IMR-90 (cell line): ENCODE measurements around the gene NALF2. TPM values are rescaled to one million over a fixed set of nuclear protein-coding genes. Genes with fewer than 3 reads are reported as not detected.

Source experiments
- ATAC-seq: fragments of 200-7000 bp; cut with Tn5 transposase; 2 replicates; pipeline ENCODE4 v1.9.1; 2020; ENCODE audit warnings: low read depth, mild to moderate bottlenecking, moderate library complexity
- BruUV-seq: library from RNA; stranded (reverse); fragments of 400-500 nt; replicated peaks from 2 replicates; lab custom pipeline; 2021; lab: Mats Ljungman, UMichigan
- CTCF ChIA-PET: fragments of 300-600 bp; formaldehyde crosslinking; extraction: SDS; loops from one replicate; lab custom pipeline; 2021; ENCODE audit warnings: antibody characterized with exemption; lab: Yijun Ruan, JAX
- POLR2A ChIA-PET: fragments of 300-600 bp; sonication (Branson Sonifier 250); formaldehyde crosslinking; loops from one replicate; lab custom pipeline; 2022; ENCODE audit warnings: antibody characterized with exemption; ENCODE audit not compliant: unreplicated experiment; lab: Charles Lee
- DNase-seq: peaks from one replicate; pipeline ENCODE4 v3.0.0; 2013
- H2AFZ ChIP-seq: replicated peaks from 2 replicates; pipeline ENCODE3; 2013; ENCODE audit warnings: low read length, mild to moderate bottlenecking; ENCODE audit not compliant: poor library complexity
- H2AK5ac ChIP-seq: 2 replicates; pipeline ENCODE4 v1.6.1; 2013; ENCODE audit warnings: low read depth, low read length, inconsistent platforms
- H2AK9ac ChIP-seq: replicated peaks from 2 replicates; pipeline ENCODE3; 2013; ENCODE audit warnings: mild to moderate bottlenecking, low read depth, low read length, moderate library complexity; ENCODE audit not compliant: poor library complexity
- H2BK120ac ChIP-seq: 2 replicates; pipeline ENCODE4 v1.6.1; 2013; ENCODE audit warnings: low read depth, low read length, inconsistent platforms
- H2BK15ac ChIP-seq: 3 replicates; pipeline ENCODE4 v1.6.1; 2013; ENCODE audit warnings: low read depth, low read length, inconsistent platforms
- H2BK20ac ChIP-seq: 2 replicates; pipeline ENCODE4 v1.6.1; 2013; ENCODE audit warnings: low read depth, mild to moderate bottlenecking, inconsistent platforms, low read length, moderate library complexity
- H2BK5ac ChIP-seq: 2 replicates; pipeline ENCODE4 v1.6.1; 2013; ENCODE audit warnings: mild to moderate bottlenecking, low read depth, low read length, inconsistent platforms; ENCODE audit not compliant: poor library complexity, severe bottlenecking
- H3K14ac ChIP-seq: replicated peaks from 2 replicates; pipeline ENCODE4 v1.6.1; 2013; ENCODE audit warnings: low read depth, low read length, inconsistent platforms
- H3K18ac ChIP-seq: 2 replicates; pipeline ENCODE4 v1.6.1; 2013; ENCODE audit warnings: low read depth, low read length, control low read depth
- H3K23ac ChIP-seq: 2 replicates; pipeline ENCODE4 v1.6.1; 2013; ENCODE audit warnings: low read depth, low read length, inconsistent platforms
- H3K27ac ChIP-seq: 2 replicates; pipeline ENCODE4 v1.5.1; 2013; ENCODE audit warnings: mild to moderate bottlenecking, control low read depth, low read length; ENCODE audit not compliant: insufficient read depth
- H3K27me3 ChIP-seq: 2 replicates; pipeline ENCODE4 v1.6.1; 2013; ENCODE audit warnings: low read length; ENCODE audit not compliant: control insufficient read depth, insufficient read depth
- H3K36me3 ChIP-seq: 2 replicates; pipeline ENCODE4 v1.6.1; 2013; ENCODE audit warnings: low read length, mixed read lengths; ENCODE audit not compliant: control insufficient read depth, insufficient read depth
- H3K4ac ChIP-seq: 2 replicates; pipeline ENCODE4 v1.6.1; 2013; ENCODE audit warnings: low read depth, low read length, inconsistent platforms
- H3K4me1 ChIP-seq: 2 replicates; pipeline ENCODE4 v1.6.1; 2013; ENCODE audit warnings: low read length, mixed read lengths; ENCODE audit not compliant: control insufficient read depth, insufficient read depth
- H3K4me2 ChIP-seq: 2 replicates; pipeline ENCODE4 v1.6.1; 2013; ENCODE audit warnings: low read depth, mild to moderate bottlenecking, control low read depth, low read length, moderate library complexity
- H3K4me3 ChIP-seq: 2 replicates; pipeline ENCODE4 v1.5.1; 2013; ENCODE audit warnings: low read depth, mild to moderate bottlenecking, control low read depth, low read length, moderate library complexity; ENCODE audit not compliant: insufficient read depth
- H3K56ac ChIP-seq: 2 replicates; pipeline ENCODE4 v1.6.1; 2013; ENCODE audit warnings: low read length, inconsistent platforms; ENCODE audit not compliant: insufficient read depth; ENCODE audit errors: extremely low read depth
- H3K79me1 ChIP-seq, 2 experiments: 2 replicates each; pipeline ENCODE4 v1.6.1; 2013; ENCODE audit warnings: low read length in 2 of 2, inconsistent platforms in 1 of 2, low read depth in 1 of 2
- H3K9ac ChIP-seq: 2 replicates; pipeline ENCODE4 v1.6.1; 2013; ENCODE audit warnings: low read depth, low read length, control low read depth
- H3K9me1 ChIP-seq: 2 replicates; pipeline ENCODE4 v1.6.1; 2013; ENCODE audit warnings: low read length, inconsistent platforms; ENCODE audit not compliant: insufficient read depth
- H3K9me3 ChIP-seq: 2 replicates; pipeline ENCODE4 v1.6.1; 2013; ENCODE audit warnings: low read length; ENCODE audit not compliant: control insufficient read depth, insufficient read depth
- H4K20me1 ChIP-seq: 2 replicates; pipeline ENCODE4 v1.6.1; 2013; ENCODE audit warnings: low read length, inconsistent platforms; ENCODE audit not compliant: insufficient read depth
- H4K5ac ChIP-seq: 2 replicates; pipeline ENCODE4 v1.6.1; 2013; ENCODE audit warnings: mild to moderate bottlenecking, low read depth, low read length, control low read depth
- H4K8ac ChIP-seq, 2 experiments: 2 replicates each; pipeline ENCODE4 v1.6.1; 2013; ENCODE audit warnings: low read depth in 2 of 2, low read length in 2 of 2, control low read depth in 1 of 2, inconsistent platforms in 1 of 2
- H4K91ac ChIP-seq: 2 replicates; pipeline ENCODE4 v1.6.1; 2013; ENCODE audit warnings: low read depth, low read length, inconsistent platforms; ENCODE audit not compliant: insufficient read depth
- BHLHE40 ChIP-seq: fragments of 150-350 bp; IDR thresholded peaks from 2 replicates; pipeline ENCODE4 v1.6.1; 2016; ENCODE audit warnings: mild to moderate bottlenecking, low read depth, low read length
- CEBPB ChIP-seq: IDR thresholded peaks from 2 replicates; pipeline ENCODE4 v1.6.1; 2012; ENCODE audit warnings: low read depth, low read length, improper control_type of control experiment
- CHD1 ChIP-seq: IDR thresholded peaks from 2 replicates; pipeline ENCODE4 v1.6.1; 2012; ENCODE audit warnings: low read depth, low read length, improper control_type of control experiment
- CTCF ChIP-seq: conservative IDR thresholded peaks from 2 replicates; pipeline ENCODE4 v1.5.1; 2012; ENCODE audit warnings: mild to moderate bottlenecking, low read depth, low read length, improper control_type of control experiment
- ELK1 ChIP-seq: fragments of 150-350 bp; IDR thresholded peaks from 2 replicates; pipeline ENCODE4 v1.6.1; 2016; ENCODE audit warnings: low read depth, mild to moderate bottlenecking, low read length, moderate library complexity, borderline replicate concordance
- FOS ChIP-seq: fragments of 150-350 bp; IDR thresholded peaks from 2 replicates; pipeline ENCODE4 v1.6.1; 2016; ENCODE audit warnings: low read depth, low read length
- MAFK ChIP-seq: IDR thresholded peaks from 2 replicates; pipeline ENCODE4 v1.6.1; 2012; ENCODE audit warnings: low read depth, low read length, improper control_type of control experiment
- MAZ ChIP-seq: IDR thresholded peaks from 2 replicates; pipeline ENCODE4 v1.6.1; 2012; ENCODE audit warnings: low read depth, mild to moderate bottlenecking, low read length, improper control_type of control experiment, moderate library complexity, borderline replicate concordance
- MXI1 ChIP-seq: IDR thresholded peaks from 2 replicates; pipeline ENCODE4 v1.6.1; 2012; ENCODE audit warnings: low read depth, mild to moderate bottlenecking, low read length, moderate library complexity, borderline replicate concordance
- NFE2L2 ChIP-seq: fragments of 150-350 bp; IDR thresholded peaks from 2 replicates; pipeline ENCODE4 v1.6.1; 2016; ENCODE audit warnings: low read depth, mild to moderate bottlenecking, low read length
- POLR2A ChIP-seq: IDR thresholded peaks from 2 replicates; pipeline ENCODE4 v1.6.1; 2012; ENCODE audit warnings: mild to moderate bottlenecking, low read depth, low read length
- RAD21 ChIP-seq: IDR thresholded peaks from 2 replicates; pipeline ENCODE4 v1.6.1; 2012; ENCODE audit warnings: low read length, improper control_type of control experiment
- RCOR1 ChIP-seq: IDR thresholded peaks from 2 replicates; pipeline ENCODE4 v1.6.1; 2012; ENCODE audit warnings: mild to moderate bottlenecking, low read length, improper control_type of control experiment; ENCODE audit not compliant: insufficient replicate concordance
- RFX5 ChIP-seq: IDR thresholded peaks from 2 replicates; pipeline ENCODE4 v1.8.0; 2012; ENCODE audit warnings: low read depth, mild to moderate bottlenecking, low read length, moderate library complexity
- SMC3 ChIP-seq: fragments of 150-350 bp; IDR thresholded peaks from 2 replicates; pipeline ENCODE4 v1.6.1; 2016; ENCODE audit warnings: low read depth, mild to moderate bottlenecking, antibody characterized with exemption, low read length, moderate library complexity
- USF2 ChIP-seq: fragments of 150-350 bp; IDR thresholded peaks from 2 replicates; pipeline ENCODE4 v1.6.1; 2017; ENCODE audit warnings: mild to moderate bottlenecking, antibody characterized with exemption, low read length, low read depth
- dilution Hi-C: fragments of 300-500 bp; cut with HindIII; formaldehyde crosslinking; loops from one replicate; pipeline ENCODE4 v1.14.3; 2018; ENCODE audit warnings: low sequenced_read_pairs; ENCODE audit not compliant: unreplicated experiment
- in situ Hi-C: fragments of 300-500 bp; cut with MboI; formaldehyde crosslinking; loops from 3 replicates; pipeline ENCODE4 v1.14.3; 2019; ENCODE audit warnings: low sequenced_read_pairs, inconsistent platforms, mixed read lengths
- intact Hi-C: fragments of 100-400 bp; cut with micrococcal nuclease; formaldehyde crosslinking; loops from 2 replicates; pipeline ENCODE4 v1.10.0; 2022
- polyA plus RNA-seq, 3 experiments: library from polyadenylated mRNA; depleted of rRNA; stranded (reverse); fragments of >200 nt; gene quantifications; 2 replicates each; pipeline ENCODE4 v1.2.3, GENCODE V29; 2012; ENCODE audit warnings: low replicate concordance in 1 of 3
- total RNA-seq: library from RNA; depleted of rRNA; stranded (reverse); fragments of >200 nt; gene quantifications from 2 replicates; pipeline ENCODE4 v1.2.3, GENCODE V29; 2012

Gene NALF2
- total and polyA plus RNA-seq, 2 of the 4 experiments (the other 2 are of a cell fraction), result not detected

GRCh38 chrX:69489625-69490024 lies 14.5 kb upstream of the NALF2 start:
- H2BK20ac ChIP-seq, result no peak overlapping the region
- H3K4me3 ChIP-seq, result no peak overlapping the region
- H4K91ac ChIP-seq, result no peak overlapping the region
- no peaks in the 10 kb centered on the region for H3K9me3 ChIP-seq
- dilution Hi-C loops (no loop called here), in situ Hi-C loops (loop anchor here (25.0 kb wide), 1 partner anchor 102 kb away; no protein-coding TSS in a partner anchor), intact Hi-C loops (no loop called here)
- no peak for DNase-seq
- peaks cover 11% of the 10 kb centered on the region for H3K27me3 ChIP-seq
- H3K36me3 ChIP-seq, result no peaks in the 10 kb centered on the region
- H2BK120ac ChIP-seq, result no peak overlapping the region
- BruUV-seq, result no TSS peak
- H2AK9ac ChIP-seq, result no peak overlapping the region
- ChIA-PET POLR2A (no interaction called here), CTCF (no interaction called here)
- H3K23ac ChIP-seq, result no peak overlapping the region
- no peak overlapping the region for H3K4ac ChIP-seq
- ATAC-seq, result no peak
- no peak overlapping the region for H4K5ac ChIP-seq
- H3K56ac ChIP-seq, result no peak overlapping the region
- H3K9me1 ChIP-seq, result no peaks in the 10 kb centered on the region
- H2AFZ ChIP-seq, result no peak overlapping the region
- TF ChIP-seq BHLHE40, result no peak
- TF ChIP-seq NFE2L2, result no peak
- TF ChIP-seq ELK1, result no peak
- no peak for TF ChIP-seq RCOR1
- TF ChIP-seq CTCF, result no peak
- no peak for TF ChIP-seq MAZ
- TF ChIP-seq RFX5, result no peak
- TF ChIP-seq SMC3, result no peak
- no peak for TF ChIP-seq FOS
- TF ChIP-seq MXI1, result no peak
- no peak for TF ChIP-seq RAD21
- TF ChIP-seq USF2, result no peak
- TF ChIP-seq CEBPB, result no peak
- TF ChIP-seq MAFK, result no peak
- TF ChIP-seq CHD1, result no peak
- no peak for TF ChIP-seq POLR2A
- H3K79me1 ChIP-seq, result no peaks in the 10 kb centered on the region
- H3K27ac ChIP-seq, result no peak overlapping the region
- H4K8ac ChIP-seq, result no peak overlapping the region
- H3K9ac ChIP-seq, result no peak overlapping the region
- H3K14ac ChIP-seq, result no peak overlapping the region
- H3K4me2 ChIP-seq, result no peak overlapping the region
- no peak overlapping the region for H3K18ac ChIP-seq
- H2BK5ac ChIP-seq, result no peak overlapping the region
- no peaks in the 10 kb centered on the region for H4K20me1 ChIP-seq
- no peaks in the 10 kb centered on the region for H3K4me1 ChIP-seq
- no peak overlapping the region for H2AK5ac ChIP-seq
- no peak overlapping the region for H2BK15ac ChIP-seq
